ENCODE data around the gene BORCS6. TPM values are rescaled to one million over a fixed set of nuclear protein-coding genes. Genes with fewer than 3 reads are reported as not detected.

BORCS6 gene
- total and polyA plus RNA-seq, 9 of the 15 experiments (the other 6 are each of a cell fraction or from before 2014, with no cell fraction given) = 0.01 to 7.4 (median 2.3) TPM

- TF ChIP-seq GABPA (tag; conservative IDR thresholded peaks at IDR 0.05; ENCODE audit: low read depth) (no peak), JUN (IDR thresholded peaks at IDR 0.05; ENCODE audit: borderline replicate concordance, low read depth, low read length) (no peak), JUN (CRISPR knock-in tag; IDR thresholded peaks at IDR 0.05; ENCODE audit: borderline replicate concordance) (no peak), NBN (IDR thresholded peaks at IDR 0.05; ENCODE audit: low read depth) (0 out of 2 replicates have a peak, but pooled peaks have one; percentile 21), SMAD3 (CRISPR knock-in tag; conservative IDR thresholded peaks at IDR 0.05) (no peak), POLR3A (IDR thresholded peaks at IDR 0.05; ENCODE audit: borderline replicate concordance, extremely low read depth, insufficient read depth, insufficient read length) (no peak), PHF8 (IDR thresholded peaks at IDR 0.05; ENCODE audit: borderline replicate concordance, low read length) (peak; percentile 94), NCOA4 (IDR thresholded peaks at IDR 0.05; ENCODE audit: partially characterized antibody) (no peak), ZNF655 (CRISPR knock-in tag; IDR thresholded peaks at IDR 0.05) (no peak), PRMT5 (CRISPR knock-in tag; IDR thresholded peaks at IDR 0.05) (no peak), KAT7 (CRISPR knock-in tag; IDR thresholded peaks at IDR 0.05; ENCODE audit: borderline replicate concordance) (0 out of 2 replicates have a peak, but pooled peaks have one; percentile 74), HMG20A (CRISPR knock-in tag; conservative IDR thresholded peaks at IDR 0.05) (no peak), MGA (IDR thresholded peaks at IDR 0.05) (peak; percentile 87), CEBPG (CRISPR knock-in tag; IDR thresholded peaks at IDR 0.05) (no peak), CEBPG (tag; conservative IDR thresholded peaks at IDR 0.05 in 1 of 2, IDR thresholded peaks at IDR 0.05 in 1 of 2) (no peak; a peak in 1 of 4 replicates)
Measured at GRCh38 chr17:8209907-8210760, 20.2 kb upstream of the BORCS6 start, which contains the start of gene AURKB (continued).
